ENCODE measurements around the gene ZNF680.

Gene ZNF680

GRCh38 chr7:64544010-64544409, 18.9 kb downstream of the ZNF680 start:
- H3K4me1 ChIP-seq (ENCODE audit: control insufficient read depth, insufficient read depth, low read length) = no peaks in the 10 kb centered on the region
- H3K27me3 ChIP-seq (ENCODE audit: control insufficient read depth, insufficient read depth, low read length) = no peaks in the 10 kb centered on the region
- H3K27ac ChIP-seq (ENCODE audit: low read depth, low read length) = no peak overlapping the region
- H3K36me3 ChIP-seq (ENCODE audit: control insufficient read depth, insufficient read depth, low read length) = peaks cover 2% of the 10 kb centered on the region
- no peak overlapping the region for H3K4me3 ChIP-seq (ENCODE audit: low read length)
- H3K9ac ChIP-seq (ENCODE audit: low read length) = no peak overlapping the region

DNA sequence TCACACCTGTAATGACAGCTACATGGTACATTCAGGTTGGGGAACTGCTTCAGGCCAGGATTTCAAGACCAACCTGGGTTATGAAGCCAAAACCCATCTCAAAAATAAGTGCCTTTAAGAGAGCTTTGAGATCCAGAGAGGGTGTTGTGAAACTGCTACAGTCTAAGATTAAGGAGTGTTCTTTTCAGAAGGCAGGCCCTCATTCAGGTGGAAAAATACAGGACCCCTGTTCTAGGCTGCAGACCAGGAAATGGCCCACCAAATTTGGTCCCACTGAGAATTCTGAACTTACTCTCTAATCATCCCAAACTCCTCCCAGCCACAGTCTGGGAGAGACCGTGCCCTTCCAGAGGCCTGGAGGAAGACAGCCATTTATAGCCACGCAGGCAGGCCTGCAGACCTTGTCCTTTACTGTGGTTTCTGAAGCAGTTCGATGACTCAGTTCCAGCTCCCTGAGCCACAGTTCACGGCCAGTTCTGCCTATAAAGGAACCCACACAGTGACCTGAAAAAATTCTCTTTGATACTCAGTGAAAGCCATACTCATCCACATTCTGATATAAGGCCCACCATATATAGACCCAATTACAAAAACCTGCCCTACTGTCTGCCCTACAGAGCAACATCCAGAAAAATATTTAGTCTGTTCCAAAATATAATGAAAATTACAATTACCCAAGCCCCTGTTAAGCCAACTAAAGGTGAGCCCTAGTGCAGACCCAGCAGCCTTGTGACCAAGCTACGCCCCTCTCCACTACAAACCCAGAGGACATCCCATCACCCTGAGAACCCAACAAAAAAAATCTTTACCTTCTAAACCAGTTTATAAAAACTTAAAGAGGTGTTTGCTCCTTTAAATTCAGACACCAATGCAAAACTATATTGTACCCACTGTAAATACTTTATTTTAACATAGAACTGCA, 21.2 kb downstream of the ZNF680 start:
- no peaks in the 10 kb centered on the region for H3K4me1 ChIP-seq (ENCODE audit: control insufficient read depth, insufficient read depth, low read length)
- H3K27me3 ChIP-seq (ENCODE audit: control insufficient read depth, insufficient read depth, low read length) = no peaks in the 10 kb centered on the region
- no peak overlapping the region for H3K27ac ChIP-seq (ENCODE audit: low read depth, low read length)
- H3K36me3 ChIP-seq (ENCODE audit: control insufficient read depth, insufficient read depth, low read length) = peaks cover 2% of the 10 kb centered on the region
- H3K4me3 ChIP-seq (ENCODE audit: low read length) = no peak overlapping the region
- H3K9ac ChIP-seq (ENCODE audit: low read length) = no peak overlapping the region

- no peak overlapping the region for H3K9ac ChIP-seq (ENCODE audit: low read length)
- no peak overlapping the region for H3K4me3 ChIP-seq (ENCODE audit: low read length)
- no peak overlapping the region for H3K27ac ChIP-seq (ENCODE audit: low read depth, low read length)
- H3K27me3 ChIP-seq (ENCODE audit: control insufficient read depth, insufficient read depth, low read length) = no peaks in the 10 kb centered on the region
- no peaks in the 10 kb centered on the region for H3K4me1 ChIP-seq (ENCODE audit: control insufficient read depth, insufficient read depth, low read length)
- H3K36me3 ChIP-seq (ENCODE audit: control insufficient read depth, insufficient read depth, low read length) = peaks cover 2% of the 10 kb centered on the region
Measured at GRCh38 chr7:64533756-64534155, 29.1 kb downstream of the ZNF680 start.

DNA sequence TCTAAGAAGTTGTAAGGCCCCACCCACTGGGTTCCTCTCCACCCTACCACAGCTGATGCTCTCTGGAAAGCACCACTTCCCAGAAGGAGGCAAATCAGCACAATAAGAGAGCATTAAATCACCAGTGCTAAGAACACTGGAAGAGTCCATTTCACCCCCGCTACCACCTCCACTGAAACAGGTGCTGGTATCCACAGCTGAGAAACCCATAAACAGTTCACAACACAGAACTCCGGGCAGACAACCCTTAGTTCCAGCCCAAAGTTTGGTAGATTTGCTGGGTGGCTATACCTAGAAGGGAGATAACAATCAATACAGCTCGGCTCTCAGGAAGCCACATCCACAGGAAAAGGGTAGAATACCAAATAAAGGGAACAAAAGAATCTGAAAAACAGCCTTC, 34.1 kb downstream of the ZNF680 start:
- Histone ChIP-seq H3K4me3 (ENCODE audit: low read length) (no peak overlapping the region), H3K27me3 (ENCODE audit: control insufficient read depth, insufficient read depth, low read length) (no peaks in the 10 kb centered on the region), H3K9ac (ENCODE audit: low read length) (no peak overlapping the region), H3K36me3 (ENCODE audit: control insufficient read depth, insufficient read depth, low read length) (peaks cover 8% of the 10 kb centered on the region), H3K27ac (ENCODE audit: low read depth, low read length) (no peak overlapping the region), H3K4me1 (ENCODE audit: control insufficient read depth, insufficient read depth, low read length) (no peaks in the 10 kb centered on the region)

GRCh38 chr7:64521409-64521984, 41.4 kb downstream of the ZNF680 start:
- Histone ChIP-seq H3K9ac (ENCODE audit: low read length) (no peak overlapping the region), H3K36me3 (ENCODE audit: control insufficient read depth, insufficient read depth, low read length) (peaks cover 8% of the 10 kb centered on the region), H3K4me3 (ENCODE audit: low read length) (no peak overlapping the region), H3K27ac (ENCODE audit: low read depth, low read length) (no peak overlapping the region), H3K27me3 (ENCODE audit: control insufficient read depth, insufficient read depth, low read length) (no peaks in the 10 kb centered on the region), H3K4me1 (ENCODE audit: control insufficient read depth, insufficient read depth, low read length) (no peaks in the 10 kb centered on the region)

DNA sequence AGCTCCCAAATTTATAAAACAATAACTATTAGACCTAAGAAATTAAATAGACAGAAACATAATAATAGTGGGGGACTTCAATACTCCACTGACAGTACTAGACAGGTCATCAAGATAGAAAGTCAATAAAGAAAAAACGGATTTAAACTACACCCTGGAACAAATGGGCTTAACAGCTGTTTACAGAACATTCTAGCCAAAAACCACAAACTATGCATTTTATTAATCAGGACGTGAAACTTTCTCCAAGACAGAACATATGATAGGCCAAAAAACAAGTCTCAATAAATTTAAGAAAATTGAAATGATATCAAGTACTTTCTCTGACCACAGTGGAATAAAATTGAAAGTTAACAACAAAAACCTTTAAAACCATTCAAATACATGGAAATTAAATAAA, 46.4 kb downstream of the ZNF680 start:
- Histone ChIP-seq H3K4me3 (ENCODE audit: low read length) (no peak overlapping the region), H3K4me1 (ENCODE audit: control insufficient read depth, insufficient read depth, low read length) (no peaks in the 10 kb centered on the region), H3K9ac (ENCODE audit: low read length) (no peak overlapping the region), H3K36me3 (ENCODE audit: control insufficient read depth, insufficient read depth, low read length) (peaks cover 3% of the 10 kb centered on the region), H3K27ac (ENCODE audit: low read depth, low read length) (peak overlapping the region; percentile 63), H3K27me3 (ENCODE audit: control insufficient read depth, insufficient read depth, low read length) (no peaks in the 10 kb centered on the region)

GRCh38 chr7:64515781-64516180, 47.1 kb downstream of the ZNF680 start:
- no peaks in the 10 kb centered on the region for H3K36me3 ChIP-seq (ENCODE audit: control insufficient read depth, insufficient read depth, low read length)
- no peak overlapping the region for H3K9ac ChIP-seq (ENCODE audit: low read length)
- H3K27me3 ChIP-seq (ENCODE audit: control insufficient read depth, insufficient read depth, low read length) = no peaks in the 10 kb centered on the region
- H3K4me1 ChIP-seq (ENCODE audit: control insufficient read depth, insufficient read depth, low read length) = no peaks in the 10 kb centered on the region
- H3K27ac ChIP-seq (ENCODE audit: low read depth, low read length) = peak overlapping the region; percentile 63
- no peak overlapping the region for H3K4me3 ChIP-seq (ENCODE audit: low read length)

DNA sequence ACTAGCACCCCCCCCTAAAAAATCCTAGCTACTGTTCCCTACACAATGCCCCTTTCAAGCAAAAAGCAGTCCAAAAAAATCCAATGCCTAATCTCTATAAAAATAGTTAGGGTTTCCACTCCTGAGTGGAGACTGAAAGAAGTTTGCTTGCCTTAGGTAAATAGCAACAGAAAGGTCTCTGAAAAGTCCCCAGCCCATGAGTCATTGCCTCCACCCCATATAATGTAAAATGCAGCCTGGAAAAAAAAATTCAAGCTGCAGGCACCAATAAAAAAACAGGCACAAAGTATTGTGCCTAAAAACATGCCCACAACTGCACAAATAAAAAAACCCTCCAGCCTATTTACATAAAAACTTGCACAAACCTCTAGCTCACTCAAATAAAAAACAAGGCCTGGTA, 47.5 kb downstream of the ZNF680 start:
- Histone ChIP-seq H3K27me3 (ENCODE audit: control insufficient read depth, insufficient read depth, low read length) (no peaks in the 10 kb centered on the region), H3K9ac (ENCODE audit: low read length) (no peak overlapping the region), H3K27ac (ENCODE audit: low read depth, low read length) (peak overlapping the region; percentile 63), H3K36me3 (ENCODE audit: control insufficient read depth, insufficient read depth, low read length) (no peaks in the 10 kb centered on the region), H3K4me1 (ENCODE audit: control insufficient read depth, insufficient read depth, low read length) (no peaks in the 10 kb centered on the region), H3K4me3 (ENCODE audit: low read length) (no peak overlapping the region)

- no peaks in the 10 kb centered on the region for H3K4me1 ChIP-seq (ENCODE audit: control insufficient read depth, insufficient read depth, low read length)
- H3K4me3 ChIP-seq (ENCODE audit: low read length) = no peak overlapping the region
- no peak overlapping the region for H3K27ac ChIP-seq (ENCODE audit: low read depth, low read length)
- H3K27me3 ChIP-seq (ENCODE audit: control insufficient read depth, insufficient read depth, low read length) = no peaks in the 10 kb centered on the region
- no peak overlapping the region for H3K9ac ChIP-seq (ENCODE audit: low read length)
- no peaks in the 10 kb centered on the region for H3K36me3 ChIP-seq (ENCODE audit: control insufficient read depth, insufficient read depth, low read length)
Measured at GRCh38 chr7:64509583-64509982, 53.3 kb downstream of the ZNF680 start.

DNA sequence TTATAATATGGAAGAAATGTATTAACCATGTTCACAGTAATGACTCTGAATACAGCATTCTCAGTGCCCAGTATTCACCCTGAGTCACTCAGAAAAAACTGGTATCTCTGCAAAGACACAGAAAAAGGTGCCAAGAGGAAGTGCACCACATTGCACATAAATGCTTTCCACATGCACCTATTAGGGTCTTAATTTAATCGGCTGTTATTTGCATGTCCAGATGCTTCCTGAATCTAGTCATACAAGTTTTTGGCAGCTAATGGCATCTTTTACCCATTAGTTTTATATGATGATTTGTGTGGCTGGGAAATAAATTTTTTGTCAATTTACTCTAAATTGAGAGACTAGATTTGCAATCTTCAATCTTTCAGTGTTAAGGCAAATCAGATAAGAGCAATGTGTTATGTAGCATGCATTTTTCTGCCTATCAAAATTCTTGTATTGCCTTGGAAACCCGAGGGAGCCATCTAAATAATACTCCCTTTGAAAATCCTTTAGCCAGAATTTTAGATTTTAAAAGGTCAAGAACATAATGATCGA, 58.2 kb downstream of the ZNF680 start:
- no peaks in the 10 kb centered on the region for H3K36me3 ChIP-seq (ENCODE audit: control insufficient read depth, insufficient read depth, low read length)
- H3K4me3 ChIP-seq (ENCODE audit: low read length) = no peak overlapping the region
- no peaks in the 10 kb centered on the region for H3K4me1 ChIP-seq (ENCODE audit: control insufficient read depth, insufficient read depth, low read length)
- no peaks in the 10 kb centered on the region for H3K27me3 ChIP-seq (ENCODE audit: control insufficient read depth, insufficient read depth, low read length)
- H3K9ac ChIP-seq (ENCODE audit: low read length) = no peak overlapping the region
- H3K27ac ChIP-seq (ENCODE audit: low read depth, low read length) = no peak overlapping the region

DNA sequence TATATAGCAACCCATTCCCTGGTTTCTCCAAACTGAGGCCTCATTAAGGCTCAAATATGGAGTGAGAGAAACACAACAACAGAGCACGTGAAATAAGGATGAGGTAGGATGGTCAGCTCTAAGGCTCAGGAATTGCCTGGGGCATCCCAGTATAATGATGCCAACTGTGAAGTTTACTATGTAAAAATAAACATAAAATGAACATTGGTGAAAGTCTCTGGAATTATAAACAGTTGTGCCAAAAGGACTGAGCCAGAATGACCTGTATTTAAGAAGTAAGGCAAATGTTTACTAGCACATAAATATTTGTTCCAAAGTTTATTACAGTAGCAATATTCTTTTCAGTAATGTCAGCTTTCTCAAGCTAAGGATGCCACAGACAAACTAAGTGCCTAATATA, 64.6 kb downstream of the ZNF680 start:
- H3K9ac ChIP-seq (ENCODE audit: low read length) = no peak overlapping the region
- no peaks in the 10 kb centered on the region for H3K27me3 ChIP-seq (ENCODE audit: control insufficient read depth, insufficient read depth, low read length)
- H3K4me1 ChIP-seq (ENCODE audit: control insufficient read depth, insufficient read depth, low read length) = no peaks in the 10 kb centered on the region
- H3K36me3 ChIP-seq (ENCODE audit: control insufficient read depth, insufficient read depth, low read length) = no peaks in the 10 kb centered on the region
- no peak overlapping the region for H3K27ac ChIP-seq (ENCODE audit: low read depth, low read length)
- no peak overlapping the region for H3K4me3 ChIP-seq (ENCODE audit: low read length)

GRCh38 chr7:64494912-64495461, 67.9 kb downstream of the ZNF680 start:
- Histone ChIP-seq H3K4me3 (ENCODE audit: low read length) (no peak overlapping the region), H3K9ac (ENCODE audit: low read length) (no peak overlapping the region), H3K36me3 (ENCODE audit: control insufficient read depth, insufficient read depth, low read length) (no peaks in the 10 kb centered on the region), H3K4me1 (ENCODE audit: control insufficient read depth, insufficient read depth, low read length) (no peaks in the 10 kb centered on the region), H3K27ac (ENCODE audit: low read depth, low read length) (no peak overlapping the region), H3K27me3 (ENCODE audit: control insufficient read depth, insufficient read depth, low read length) (no peaks in the 10 kb centered on the region)
